DMS114 treated with DMSO at 0.1 percent for 48 hours (cell line): ENCODE data around the gene ARFGAP1.

ENCODE experiments used
- DNase-seq: peaks from one replicate; lab custom pipeline; 2025; ENCODE audit not compliant: unreplicated experiment; lab: John Stamatoyannopoulos, UW

ARFGAP1 gene

GRCh38 chr20:63259734-63260460 is 12.7 kb upstream of the ARFGAP1 start:
- no peak for DNase-seq

- no peak for DNase-seq
Observed at GRCh38 chr20:63260521-63260920, 12.1 kb upstream of the ARFGAP1 start.

DNA sequence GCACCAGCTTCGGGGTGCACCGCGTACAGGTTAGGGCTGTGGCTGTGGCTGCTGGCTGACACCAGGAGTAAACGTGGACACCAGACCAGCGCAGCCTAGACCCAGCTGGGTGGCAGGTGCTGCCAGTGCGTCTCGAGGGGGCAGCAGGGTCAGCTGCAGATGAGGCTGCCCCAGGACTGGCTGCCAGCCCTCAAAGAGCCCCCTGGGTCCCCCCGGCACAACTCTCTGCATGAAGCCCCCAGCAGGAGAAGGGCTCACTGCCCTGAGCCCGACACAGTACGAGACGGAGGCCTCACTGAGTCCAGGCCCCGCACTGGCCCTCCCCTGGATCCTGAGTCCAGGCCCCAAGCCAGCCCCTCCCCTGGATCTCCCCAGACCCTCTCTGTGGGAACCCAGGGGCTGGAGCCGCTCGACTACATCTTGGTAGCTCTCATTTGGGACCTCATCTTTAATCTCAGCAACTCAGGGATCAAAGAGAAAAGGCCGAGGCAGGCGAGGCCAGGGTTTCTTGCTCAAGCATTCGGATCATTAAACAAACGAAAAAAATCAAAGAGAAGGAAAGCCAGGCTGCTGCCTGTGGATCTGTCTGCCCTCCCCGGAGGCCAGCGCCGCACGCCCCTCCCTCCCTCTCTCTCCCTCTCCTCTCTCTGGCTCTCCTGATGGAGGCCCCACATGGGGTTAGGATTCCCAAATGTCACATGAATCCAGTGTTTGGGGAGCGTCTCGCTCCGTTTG is 11.4 kb upstream of the ARFGAP1 start:
- DNase-seq, result no peak

DNA sequence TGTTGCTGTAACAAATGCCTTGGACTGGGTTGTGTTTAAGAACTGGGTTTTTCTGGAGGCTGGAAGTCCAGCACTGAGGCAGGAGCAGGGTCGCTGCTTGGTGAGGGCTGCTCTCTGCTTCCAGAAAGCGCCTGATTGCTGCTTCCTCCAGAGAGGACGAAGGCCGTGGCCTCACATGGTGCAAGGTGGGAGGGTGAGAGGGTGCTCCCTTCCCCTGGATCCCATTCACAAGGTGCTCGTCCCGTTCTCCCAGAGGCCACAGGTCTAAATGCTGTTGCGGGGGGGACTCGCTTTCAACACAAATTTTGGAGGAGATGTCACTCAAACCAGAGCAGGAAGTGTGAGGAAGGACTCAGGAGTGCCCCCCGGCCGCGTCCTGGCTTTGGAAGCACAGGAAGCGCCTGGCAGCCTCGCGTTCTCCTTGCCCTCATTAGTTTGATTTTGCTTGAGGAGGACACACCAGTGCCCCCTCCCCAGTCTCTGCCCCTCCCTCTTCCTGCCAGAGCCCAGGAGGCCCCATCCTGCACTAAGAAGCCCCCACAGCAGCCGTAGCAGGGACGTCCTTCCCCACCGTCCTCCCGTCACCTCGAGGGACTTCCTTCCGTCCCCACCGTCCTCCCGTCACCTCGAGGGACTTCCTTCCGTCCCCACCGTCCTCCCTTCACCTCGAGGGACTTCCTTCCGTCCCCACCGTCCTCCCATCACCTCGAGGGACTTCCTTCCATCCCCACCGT is 10.7 kb upstream of the ARFGAP1 start:
- no peak for DNase-seq

GRCh38 chr20:63262836-63263235 is 9.8 kb upstream of the ARFGAP1 start:
- DNase-seq, result no peak

GRCh38 chr20:63264000-63264399 is 8.6 kb upstream of the ARFGAP1 start:
- no peak for DNase-seq

DNA sequence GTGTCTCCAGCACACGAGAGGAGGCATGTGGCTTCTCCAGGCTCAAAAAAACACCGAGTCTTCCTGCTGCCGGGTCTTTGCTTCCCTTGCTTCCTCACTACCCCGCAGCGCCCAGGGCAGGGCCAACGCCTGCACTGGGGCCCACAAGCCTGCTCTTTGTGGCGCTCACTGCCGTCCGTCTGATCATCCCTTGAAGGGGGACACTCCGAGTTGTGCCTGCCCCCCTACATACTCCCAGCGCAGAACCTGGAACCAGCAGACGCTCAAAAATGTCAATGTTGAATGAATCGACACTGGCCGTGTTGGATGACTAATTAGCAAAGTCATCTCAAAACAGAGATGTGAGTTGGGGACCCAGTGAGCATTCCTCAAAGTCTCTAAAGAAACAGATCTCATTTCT is 8.1 kb upstream of the ARFGAP1 start:
- no peak for DNase-seq

DNA sequence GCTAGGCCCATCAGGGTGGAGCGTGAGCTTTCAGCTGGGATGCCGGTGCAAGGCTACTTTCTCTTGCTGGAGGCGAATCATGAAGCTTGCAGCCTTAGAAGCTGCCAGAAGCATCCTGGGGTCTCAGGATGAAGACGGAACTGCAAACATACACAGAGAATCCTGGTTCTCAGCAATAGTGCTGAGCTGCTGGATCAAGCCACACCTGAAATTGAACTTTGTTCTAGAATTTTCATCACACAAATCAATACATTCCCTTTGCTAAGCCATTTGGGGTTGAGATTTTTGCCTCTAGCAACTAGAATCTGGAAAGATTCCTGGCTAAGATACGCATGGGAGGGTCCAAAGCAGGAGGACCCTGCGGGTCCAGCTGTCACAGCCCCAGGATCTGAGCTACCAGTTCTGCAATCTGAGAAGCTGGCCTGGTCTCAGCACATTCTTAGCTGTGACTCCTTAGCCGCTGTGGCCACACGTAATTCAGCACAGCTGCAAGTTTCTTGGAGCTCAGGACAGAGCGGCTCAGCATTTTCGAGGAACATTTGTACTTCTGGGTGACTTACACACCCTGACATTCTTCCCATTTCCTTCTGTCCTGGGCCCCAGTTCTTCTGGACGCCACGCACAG is 6.6 kb upstream of the ARFGAP1 start:
- no peak for DNase-seq

DNA sequence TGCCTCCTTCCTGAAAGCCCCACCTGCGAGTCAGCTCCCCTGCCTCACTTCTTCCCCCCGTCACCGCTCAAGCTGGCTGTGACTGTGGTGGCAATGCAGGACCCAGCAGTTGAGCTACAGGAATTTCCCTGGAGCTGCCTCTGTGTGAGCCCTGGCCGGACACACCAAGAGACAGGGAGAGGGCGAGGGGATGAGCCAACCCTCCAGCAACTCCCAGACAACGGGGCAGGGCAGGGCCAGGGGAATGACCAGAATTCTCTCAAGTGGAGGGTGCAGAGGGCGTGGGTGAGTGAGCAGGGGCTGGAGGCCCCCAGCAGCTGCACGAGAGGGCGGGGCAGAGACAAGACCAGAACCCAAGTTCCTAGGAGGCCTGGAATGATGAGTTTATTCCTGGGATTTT is 4.9 kb upstream of the ARFGAP1 start:
- no peak for DNase-seq

GRCh38 chr20:63268256-63268655 is 4.4 kb upstream of the ARFGAP1 start:
- no peak for DNase-seq

DNA sequence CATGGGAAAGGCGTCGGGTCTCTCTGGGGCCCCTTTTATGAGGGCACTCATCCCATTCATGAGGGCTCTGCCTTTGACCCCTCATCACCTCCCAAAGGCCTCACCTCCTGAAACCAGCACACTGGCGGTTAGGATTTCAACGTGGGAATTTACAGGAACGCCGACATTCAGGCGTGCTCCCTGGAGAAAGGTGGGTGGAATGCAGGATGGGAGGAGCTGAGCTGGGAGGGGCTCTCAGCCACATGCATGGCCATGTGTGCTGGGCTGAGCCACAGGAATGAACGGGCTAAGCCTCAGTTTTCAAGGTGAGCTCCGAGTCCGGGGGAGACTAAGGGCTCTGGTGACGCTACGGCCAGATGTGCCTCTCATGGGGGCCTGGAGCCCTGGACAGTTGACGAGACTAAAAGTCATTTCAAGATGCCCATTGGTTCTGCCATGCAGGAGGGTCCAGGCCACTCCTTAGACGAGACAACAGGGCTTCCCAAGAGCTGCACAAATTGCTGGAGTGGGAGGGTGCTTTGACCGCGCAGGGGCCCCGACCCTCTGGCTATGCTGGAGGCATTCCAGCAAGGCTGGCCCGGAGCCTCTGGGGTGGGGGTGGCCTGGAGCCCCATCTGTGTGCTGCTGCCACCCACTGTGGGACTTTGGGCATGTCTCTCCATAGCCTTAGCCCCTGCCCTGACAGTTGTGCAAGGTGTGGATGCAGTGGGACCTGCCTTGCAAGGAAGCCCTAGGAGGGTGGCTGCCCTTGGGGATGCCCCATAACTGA is 3.8 kb upstream of the ARFGAP1 start:
- no peak for DNase-seq

DNA sequence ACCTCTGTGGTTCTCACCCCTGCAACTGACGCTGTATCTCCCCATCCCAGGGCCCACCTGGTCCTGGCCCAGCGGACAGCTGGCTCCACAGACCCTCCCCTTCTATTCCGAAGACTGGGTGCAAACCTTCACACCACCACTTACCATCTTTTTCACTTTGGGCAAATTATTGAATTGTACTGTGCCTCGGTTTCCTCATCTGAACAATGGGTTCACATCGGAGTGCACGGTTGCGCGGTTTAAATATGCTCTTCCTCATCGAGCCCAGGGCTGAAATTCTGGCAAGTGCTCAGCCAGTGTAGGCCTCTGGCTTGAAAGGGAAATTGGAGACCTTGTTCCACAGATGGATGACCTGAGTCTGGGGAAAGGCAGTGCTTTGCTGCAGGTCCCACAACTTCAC is 2.9 kb upstream of the ARFGAP1 start:
- DNase-seq, result no peak

- no peak for DNase-seq
Observed at GRCh38 chr20:63270606-63271325, 1.8 kb upstream of the ARFGAP1 start.

DNA sequence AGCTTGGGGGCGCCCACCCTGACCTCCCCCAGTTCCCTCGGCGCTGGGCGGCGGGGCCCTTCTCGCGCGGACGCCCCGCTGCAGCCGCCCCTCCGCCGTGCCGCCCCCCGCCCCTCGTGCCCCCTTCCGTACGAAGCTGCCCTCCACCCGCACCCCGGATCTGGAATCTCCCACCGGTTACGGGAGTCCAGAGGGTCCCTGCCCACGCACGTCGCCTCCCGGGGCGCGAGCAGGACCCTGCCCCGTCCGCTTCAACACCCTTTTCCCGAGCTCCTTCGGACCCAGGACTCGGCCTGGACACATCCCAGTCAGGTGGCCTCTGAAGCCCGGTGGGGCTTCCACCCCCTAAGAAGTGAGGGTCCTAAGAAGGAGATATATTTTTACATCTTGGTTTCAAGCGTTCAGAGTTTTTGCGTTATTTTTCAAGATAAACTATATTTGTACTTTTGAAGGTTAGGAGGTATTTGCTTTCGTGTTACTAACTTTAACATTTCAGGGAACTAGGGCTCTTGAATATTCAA is 506 bp downstream of the ARFGAP1 start:
- DNase-seq, result no peak

DNA sequence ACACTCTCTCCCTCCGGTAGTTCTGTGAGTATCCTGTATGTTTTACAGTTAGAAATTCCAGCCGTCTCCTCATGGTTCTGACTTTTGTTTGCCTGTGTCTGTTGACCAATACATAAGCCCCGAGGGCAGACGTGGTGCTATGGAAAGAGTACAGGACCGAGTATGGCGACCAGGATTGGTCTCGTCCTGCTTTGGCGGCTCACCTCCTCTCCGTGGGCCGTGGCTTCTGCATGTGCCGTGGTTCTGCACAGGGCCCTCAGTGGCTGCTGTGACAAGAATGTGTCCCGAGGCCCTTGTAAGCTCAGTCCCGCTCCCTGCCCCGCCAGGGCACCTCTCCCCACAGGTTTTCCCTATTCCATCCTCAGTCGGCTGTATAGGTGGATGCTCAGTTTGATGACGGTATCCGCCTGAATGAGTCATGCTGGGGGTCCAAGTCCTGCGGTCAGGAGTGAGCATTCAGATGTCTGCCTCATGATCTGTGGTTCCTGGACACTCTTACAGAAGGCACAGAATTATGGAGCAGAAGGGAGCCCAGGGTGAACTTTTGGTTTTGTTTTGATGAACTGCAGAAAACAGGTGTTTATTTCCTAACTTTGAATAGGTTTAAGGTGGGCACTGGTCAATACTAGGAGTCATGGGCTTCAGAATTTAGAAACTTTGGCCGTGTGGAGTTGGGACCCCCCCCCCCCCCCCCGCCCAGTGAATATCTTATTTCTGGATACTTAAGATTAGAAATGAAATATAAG is 1.2 kb downstream of the ARFGAP1 start:
- DNase-seq, result no peak

GRCh38 chr20:63274381-63275228 is 2.0 kb downstream of the ARFGAP1 start:
- DNase-seq, result no peak

DNA sequence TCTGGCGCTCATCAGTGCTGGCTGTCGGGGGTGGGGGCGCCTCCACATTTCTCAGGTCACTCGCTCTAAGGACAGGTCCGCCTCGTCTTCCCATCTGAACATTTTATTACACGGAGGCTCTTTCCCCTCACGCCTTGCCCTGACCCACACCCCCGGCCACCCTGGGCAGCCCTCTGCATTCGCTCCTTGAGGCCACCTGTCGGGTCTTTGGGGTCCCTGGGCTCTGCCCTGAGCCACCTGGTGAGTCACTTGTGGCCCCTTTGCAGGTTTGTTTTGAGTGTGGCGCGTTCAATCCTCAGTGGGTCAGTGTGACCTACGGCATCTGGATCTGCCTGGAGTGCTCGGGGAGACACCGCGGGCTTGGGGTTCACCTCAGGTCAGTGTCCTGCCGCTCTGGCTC is 3.2 kb downstream of the ARFGAP1 start:
- DNase-seq, result no peak

GRCh38 chr20:63276956-63277355 is 4.3 kb downstream of the ARFGAP1 start:
- no peak for DNase-seq
